ENCODE data around the gene GRM1.

DNA sequence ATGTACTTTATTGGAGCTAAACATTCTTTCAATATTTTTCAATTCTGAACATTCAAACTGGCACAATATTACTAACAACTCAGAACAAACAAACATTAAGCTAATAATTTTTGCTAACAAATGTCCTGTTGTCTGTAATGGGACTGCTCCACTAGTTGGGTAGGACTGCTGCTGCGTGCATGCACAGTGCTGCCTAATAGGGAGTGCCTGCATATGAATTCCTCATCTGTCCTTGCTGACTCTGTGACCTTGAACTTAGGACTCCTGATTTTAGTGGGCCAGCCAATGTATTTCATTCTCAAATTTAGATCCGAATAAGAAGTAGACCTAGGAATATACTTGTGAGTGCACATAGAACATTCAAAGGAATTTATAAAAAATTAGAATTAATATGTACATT, 318.2 kb downstream of the GRM1 start:
- no peak for TF ChIP-seq POLR2A (IDR thresholded peaks at IDR 0.05)
- TF ChIP-seq, protein P1, sequence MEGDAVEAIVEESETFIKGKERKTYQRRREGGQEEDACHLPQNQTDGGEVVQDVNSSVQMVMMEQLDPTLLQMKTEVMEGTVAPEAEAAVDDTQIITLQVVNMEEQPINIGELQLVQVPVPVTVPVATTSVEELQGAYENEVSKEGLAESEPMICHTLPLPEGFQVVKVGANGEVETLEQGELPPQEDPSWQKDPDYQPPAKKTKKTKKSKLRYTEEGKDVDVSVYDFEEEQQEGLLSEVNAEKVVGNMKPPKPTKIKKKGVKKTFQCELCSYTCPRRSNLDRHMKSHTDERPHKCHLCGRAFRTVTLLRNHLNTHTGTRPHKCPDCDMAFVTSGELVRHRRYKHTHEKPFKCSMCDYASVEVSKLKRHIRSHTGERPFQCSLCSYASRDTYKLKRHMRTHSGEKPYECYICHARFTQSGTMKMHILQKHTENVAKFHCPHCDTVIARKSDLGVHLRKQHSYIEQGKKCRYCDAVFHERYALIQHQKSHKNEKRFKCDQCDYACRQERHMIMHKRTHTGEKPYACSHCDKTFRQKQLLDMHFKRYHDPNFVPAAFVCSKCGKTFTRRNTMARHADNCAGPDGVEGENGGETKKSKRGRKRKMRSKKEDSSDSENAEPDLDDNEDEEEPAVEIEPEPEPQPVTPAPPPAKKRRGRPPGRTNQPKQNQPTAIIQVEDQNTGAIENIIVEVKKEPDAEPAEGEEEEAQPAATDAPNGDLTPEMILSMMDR (IDR thresholded peaks at IDR 0.05) = no peak

Data from adrenal gland (tissue), 5 donors.